HUDEP-2 (cell line): ENCODE measurements around the gene C9orf72.
"Not testable (repeated sequence)": the region's sequence is repeated elsewhere in the genome, so short reads cannot be mapped to it uniquely, and the experiment has no call there.

ENCODE experiments used
- DNase-seq, 76 experiments: peaks; one replicate each; lab custom pipeline; 2025; ENCODE audit not compliant: unreplicated experiment in 76 of 76; lab: John Stamatoyannopoulos, UW

C9orf72 gene

DNA sequence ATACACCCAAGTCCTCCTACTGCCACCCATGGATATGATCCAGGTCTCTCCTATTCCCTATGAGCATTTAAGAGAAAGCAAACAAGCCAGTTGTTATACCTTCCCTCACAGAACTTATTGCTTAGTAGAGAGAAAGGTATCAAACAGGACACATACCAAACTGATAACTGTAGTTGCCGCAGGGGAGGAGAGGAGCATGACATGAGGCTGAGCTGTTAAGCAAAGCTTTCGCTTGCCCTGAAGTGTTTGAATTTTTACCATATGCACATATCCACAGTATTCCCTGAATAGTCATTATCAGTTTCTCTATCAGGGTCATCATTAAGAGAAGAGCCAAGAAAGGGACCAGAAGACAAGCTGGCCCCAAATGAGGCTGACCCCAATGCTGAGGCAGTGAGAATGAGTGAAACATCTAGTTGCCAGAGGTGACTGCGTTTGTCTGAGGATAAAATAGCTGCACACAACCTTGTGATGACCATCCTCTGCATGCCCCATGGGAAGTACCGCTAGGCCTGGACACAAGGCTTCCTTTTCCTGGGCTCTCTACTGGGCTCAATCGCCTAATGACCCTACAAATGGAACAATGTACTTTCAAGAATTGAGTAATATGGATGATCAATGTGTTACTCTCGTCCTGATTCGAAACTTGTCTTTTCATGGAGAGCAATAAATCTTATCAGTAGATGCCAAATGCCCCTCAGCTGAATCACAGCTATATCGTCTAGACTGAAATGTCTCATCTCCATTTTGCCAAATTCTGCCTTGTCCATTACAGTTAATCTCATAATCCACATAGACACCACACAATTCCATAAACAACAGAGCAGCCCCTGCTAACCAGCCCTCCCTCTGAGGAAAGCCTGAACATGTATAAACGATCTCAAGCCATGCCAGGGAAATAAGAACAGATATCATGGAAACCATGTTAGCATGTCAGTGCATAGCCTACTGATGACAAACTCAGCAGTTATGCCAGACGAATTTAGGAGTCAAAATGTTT lies 53.5 kb downstream of the C9orf72 start:
- DNase-seq = no peak

- no peak for DNase-seq
Measured at GRCh38 chr9:27518809-27519208, 54.5 kb downstream of the C9orf72 start.

DNA sequence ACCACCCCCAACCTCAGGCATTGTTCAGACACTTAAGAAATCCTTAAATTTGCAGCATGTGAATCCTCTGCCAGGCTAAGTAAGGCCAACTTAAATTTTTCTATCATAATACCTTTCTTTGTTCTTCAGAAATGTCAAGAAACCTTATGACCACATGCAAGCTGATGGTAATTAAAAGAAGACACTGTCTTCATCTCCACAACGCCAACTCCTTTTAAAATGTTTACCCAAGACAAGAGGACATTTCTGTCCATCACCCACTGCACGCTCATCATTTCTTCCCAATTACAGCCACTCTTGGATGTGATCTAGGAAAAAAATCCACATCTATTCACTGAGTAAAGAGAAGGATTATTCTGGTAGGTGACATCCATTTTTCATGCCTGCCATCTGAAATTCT lies 55.3 kb downstream of the C9orf72 start:
- no peak for DNase-seq

GRCh38 chr9:27514551-27514950 lies 58.7 kb downstream of the C9orf72 start:
- DNase-seq = no peak

GRCh38 chr9:27511771-27512170 lies 61.5 kb downstream of the C9orf72 start:
- no peak for DNase-seq

GRCh38 chr9:27510780-27511179 lies 62.5 kb downstream of the C9orf72 start:
- DNase-seq = no peak

DNA sequence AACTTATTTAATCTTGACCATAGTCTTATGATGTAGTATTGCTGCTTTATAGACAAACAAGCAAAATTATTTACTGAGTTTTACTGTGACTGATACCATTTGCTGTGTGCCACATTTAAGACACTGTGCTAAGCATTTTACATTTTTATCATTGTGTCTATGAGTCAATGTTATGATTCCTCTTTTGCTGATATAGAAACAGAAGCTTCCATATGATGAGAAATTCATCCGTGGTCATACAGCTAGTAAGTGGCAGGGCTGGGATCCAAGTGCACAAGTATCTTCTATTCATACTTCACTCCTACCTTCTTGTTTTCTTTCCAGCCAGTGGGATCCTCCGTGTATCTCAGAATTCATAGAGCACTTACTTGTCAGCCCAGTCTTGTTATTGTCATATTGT lies 66.3 kb downstream of the C9orf72 start:
- no peak for DNase-seq

- no peak for DNase-seq
Measured at GRCh38 chr9:27505744-27506161, 67.5 kb downstream of the C9orf72 start.

- DNase-seq = no peak
Measured at GRCh38 chr9:27504259-27504658, 69.0 kb downstream of the C9orf72 start.

DNA sequence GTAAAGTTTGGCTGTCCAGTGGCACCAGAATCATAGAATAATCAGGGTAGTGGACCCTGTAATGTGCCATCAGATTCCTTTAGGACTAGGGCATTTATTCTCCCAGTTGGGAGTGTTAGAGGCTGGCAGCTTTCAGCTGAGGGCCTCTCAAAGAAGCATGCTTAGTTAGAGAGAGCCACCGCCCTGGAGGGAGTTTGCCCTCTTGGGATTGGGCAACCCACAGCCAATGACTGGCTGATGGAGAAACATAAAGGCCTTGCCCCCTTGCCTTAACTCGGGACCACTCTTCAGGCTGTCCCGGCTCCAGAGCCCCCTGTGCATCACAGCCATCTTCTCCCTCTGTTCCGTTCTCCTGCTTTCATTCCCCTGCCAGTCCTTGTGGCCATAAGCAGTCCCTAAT lies 69.7 kb downstream of the C9orf72 start:
- no peak for DNase-seq

DNA sequence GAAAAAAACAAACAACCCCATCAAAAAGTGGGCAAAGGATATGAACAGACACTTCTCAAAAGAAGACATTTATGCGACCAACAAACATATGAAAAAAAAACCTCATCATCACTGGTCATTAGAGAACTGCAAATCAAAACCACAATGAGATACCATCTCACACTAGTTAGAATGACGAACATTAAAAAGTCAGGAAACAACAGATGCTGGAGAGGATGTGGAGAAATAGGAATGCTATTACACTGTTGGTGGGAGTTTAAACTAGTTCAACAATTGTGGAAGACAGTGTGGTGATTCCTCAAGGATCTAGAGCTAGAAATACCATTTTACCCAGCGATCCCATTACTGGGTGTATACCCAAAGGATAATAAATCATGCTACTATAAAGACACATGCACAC lies 72.4 kb downstream of the C9orf72 start:
- DNase-seq = not testable (repeated sequence)

DNA sequence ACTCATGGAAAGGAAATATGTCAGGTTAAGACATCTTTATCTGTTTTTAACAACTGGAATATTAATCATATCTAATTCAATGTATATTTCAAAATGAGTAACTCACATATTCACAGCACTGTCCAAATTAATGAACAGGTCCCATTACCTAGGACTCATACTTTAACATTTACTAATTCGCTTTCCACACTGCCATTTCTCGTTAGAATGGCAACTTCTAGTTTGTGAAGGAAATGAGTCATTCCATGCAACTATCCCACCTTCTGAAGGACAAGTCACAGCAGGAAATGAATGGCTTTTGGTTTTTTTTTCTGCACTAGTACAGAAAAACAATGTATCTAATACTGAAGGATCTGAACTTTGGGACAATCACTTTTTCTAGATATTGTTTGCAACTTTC lies 73.8 kb downstream of the C9orf72 start:
- DNase-seq = no peak

- no peak for DNase-seq
Measured at GRCh38 chr9:27497883-27498417, 75.3 kb downstream of the C9orf72 start.
